ENCODE results near the gene EML4. TPM values are rescaled to one million over a fixed set of nuclear protein-coding genes. Genes with fewer than 3 reads are reported as not detected.

EML4 gene
- total and polyA plus RNA-seq, 10 of the 15 experiments (the other 5 are each of a cell fraction or from before 2014, with no cell fraction given), result 23.1 to 91.3 (median 77.4) TPM

DNA sequence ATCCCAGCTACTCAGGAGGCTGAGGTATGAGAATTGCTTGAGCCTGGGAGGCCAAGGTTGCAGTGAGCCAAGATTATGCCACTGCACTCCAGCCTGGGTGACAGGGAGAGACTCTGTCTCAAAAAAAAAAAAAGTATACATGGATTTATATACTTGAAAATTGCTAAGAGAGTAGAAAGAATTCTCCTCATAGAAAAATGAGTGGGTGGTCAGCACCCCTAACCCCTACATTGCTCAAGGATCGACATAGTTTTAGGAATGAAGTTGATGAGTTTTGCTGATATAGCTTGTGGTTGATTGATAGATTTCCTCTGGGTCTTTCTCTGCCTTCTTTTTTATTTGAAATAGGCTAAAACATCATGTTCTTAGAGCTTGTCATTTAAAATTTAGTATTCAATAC is 58.9 kb downstream of the EML4 start:
- FAIRE-seq, result no peak
- H3K4me1 ChIP-seq (ENCODE audit: control insufficient read depth, insufficient read depth, low read length), result 0 out of 2 replicates have a peak, but pooled peaks cover 5% of the 10 kb centered on the region
- H2AFZ ChIP-seq (ENCODE audit: control insufficient read depth, low read depth, low read length), result no peak overlapping the region
- no peak for ATAC-seq
- no peak overlapping the region for H3K4me2 ChIP-seq (ENCODE audit: control insufficient read depth, insufficient read depth)
- CTCF ChIA-PET, result interaction anchor here (0.9 to 3.2 kb wide), 4 partner anchors 10 to 137 kb away, joined by 4 to 11 read pairs (median 7); no protein-coding TSS in a partner anchor
- H3K79me2 ChIP-seq (ENCODE audit: control insufficient read depth, insufficient read depth, low read length), result peaks cover 41% of the 10 kb centered on the region
- no peaks in the 10 kb centered on the region for H3K27me3 ChIP-seq (replicated peaks in 1 of 2; ENCODE audit: control insufficient read depth in 2 of 2, insufficient read depth in 2 of 2, low read length in 1 of 2)
- H3K9ac ChIP-seq (ENCODE audit: control insufficient read depth, insufficient read depth, low read length), result no peak overlapping the region
- in situ Hi-C loops (cut with MboI), result no loop called here
- WGBS (ENCODE audit: insufficient coverage, insufficient replicate concordance, low lambda C conversion rate, missing lambda C conversion rate), result 96% methylated on average over 1 of the region's 1 CpG
- H3K36me3 ChIP-seq (ENCODE audit: control insufficient read depth in 2 of 2, insufficient read depth in 2 of 2, low read length in 1 of 2), result no peaks in the 10 kb centered on the region
- intact Hi-C loops (cut with micrococcal nuclease; ENCODE audit: unreplicated experiment), result no loop called here
- DNase-seq (ENCODE audit: low read depth, low spot score), result no peak
- no peaks in the 10 kb centered on the region for H3K9me3 ChIP-seq (replicated peaks; ENCODE audit: control insufficient read depth, insufficient read depth, low read length)
- no peak overlapping the region for H3K4me3 ChIP-seq
- SMC1A ChIA-PET (ENCODE audit: uncharacterized antibody, unreplicated experiment), result interaction anchor here (0.6 to 3.6 kb wide), 7 partner anchors 10 to 132 kb away, joined by 3 to 19 read pairs (median 4); no protein-coding TSS in a partner anchor
- TF ChIP-seq, protein P1, sequence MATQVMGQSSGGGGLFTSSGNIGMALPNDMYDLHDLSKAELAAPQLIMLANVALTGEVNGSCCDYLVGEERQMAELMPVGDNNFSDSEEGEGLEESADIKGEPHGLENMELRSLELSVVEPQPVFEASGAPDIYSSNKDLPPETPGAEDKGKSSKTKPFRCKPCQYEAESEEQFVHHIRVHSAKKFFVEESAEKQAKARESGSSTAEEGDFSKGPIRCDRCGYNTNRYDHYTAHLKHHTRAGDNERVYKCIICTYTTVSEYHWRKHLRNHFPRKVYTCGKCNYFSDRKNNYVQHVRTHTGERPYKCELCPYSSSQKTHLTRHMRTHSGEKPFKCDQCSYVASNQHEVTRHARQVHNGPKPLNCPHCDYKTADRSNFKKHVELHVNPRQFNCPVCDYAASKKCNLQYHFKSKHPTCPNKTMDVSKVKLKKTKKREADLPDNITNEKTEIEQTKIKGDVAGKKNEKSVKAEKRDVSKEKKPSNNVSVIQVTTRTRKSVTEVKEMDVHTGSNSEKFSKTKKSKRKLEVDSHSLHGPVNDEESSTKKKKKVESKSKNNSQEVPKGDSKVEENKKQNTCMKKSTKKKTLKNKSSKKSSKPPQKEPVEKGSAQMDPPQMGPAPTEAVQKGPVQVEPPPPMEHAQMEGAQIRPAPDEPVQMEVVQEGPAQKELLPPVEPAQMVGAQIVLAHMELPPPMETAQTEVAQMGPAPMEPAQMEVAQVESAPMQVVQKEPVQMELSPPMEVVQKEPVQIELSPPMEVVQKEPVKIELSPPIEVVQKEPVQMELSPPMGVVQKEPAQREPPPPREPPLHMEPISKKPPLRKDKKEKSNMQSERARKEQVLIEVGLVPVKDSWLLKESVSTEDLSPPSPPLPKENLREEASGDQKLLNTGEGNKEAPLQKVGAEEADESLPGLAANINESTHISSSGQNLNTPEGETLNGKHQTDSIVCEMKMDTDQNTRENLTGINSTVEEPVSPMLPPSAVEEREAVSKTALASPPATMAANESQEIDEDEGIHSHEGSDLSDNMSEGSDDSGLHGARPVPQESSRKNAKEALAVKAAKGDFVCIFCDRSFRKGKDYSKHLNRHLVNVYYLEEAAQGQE (IDR thresholded peaks at IDR 0.05; ENCODE audit: low read depth, low read length), result no peak
- no peak for TF ChIP-seq FOS (IDR thresholded peaks at IDR 0.05; ENCODE audit: borderline replicate concordance, extremely low read depth, insufficient read length)
- no peak for TF ChIP-seq SRF (IDR thresholded peaks at IDR 0.05; ENCODE audit: low read depth in 2 of 2, low read length in 2 of 2)
- no peak for TF ChIP-seq CBX5 (IDR thresholded peaks at IDR 0.05; ENCODE audit: low read depth)
- no peak for TF ChIP-seq BRCA1 (IDR thresholded peaks at IDR 0.05; ENCODE audit: low read depth, low read length)
- TF ChIP-seq, protein P2, sequence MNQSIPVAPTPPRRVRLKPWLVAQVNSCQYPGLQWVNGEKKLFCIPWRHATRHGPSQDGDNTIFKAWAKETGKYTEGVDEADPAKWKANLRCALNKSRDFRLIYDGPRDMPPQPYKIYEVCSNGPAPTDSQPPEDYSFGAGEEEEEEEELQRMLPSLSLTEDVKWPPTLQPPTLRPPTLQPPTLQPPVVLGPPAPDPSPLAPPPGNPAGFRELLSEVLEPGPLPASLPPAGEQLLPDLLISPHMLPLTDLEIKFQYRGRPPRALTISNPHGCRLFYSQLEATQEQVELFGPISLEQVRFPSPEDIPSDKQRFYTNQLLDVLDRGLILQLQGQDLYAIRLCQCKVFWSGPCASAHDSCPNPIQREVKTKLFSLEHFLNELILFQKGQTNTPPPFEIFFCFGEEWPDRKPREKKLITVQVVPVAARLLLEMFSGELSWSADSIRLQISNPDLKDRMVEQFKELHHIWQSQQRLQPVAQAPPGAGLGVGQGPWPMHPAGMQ (IDR thresholded peaks at IDR 0.05; ENCODE audit: borderline replicate concordance), result no peak
- TF ChIP-seq KAT2A (conservative IDR thresholded peaks at IDR 0.05; ENCODE audit: control insufficient read depth, low read depth, low read length), result no peak
- TF ChIP-seq ESRRA (IDR thresholded peaks at IDR 0.05; ENCODE audit: low read length), result no peak
- TF ChIP-seq ZNF217 (IDR thresholded peaks at IDR 0.05), result no peak
- TF ChIP-seq CHD4 (IDR thresholded peaks at IDR 0.05), result no peak
- no peak for TF ChIP-seq IRF3 (IDR thresholded peaks at IDR 0.05)
- no peak for TF ChIP-seq BHLHE40 (IDR thresholded peaks at IDR 0.05; ENCODE audit: borderline replicate concordance in 1 of 2, low read depth in 2 of 2, low read length in 1 of 2)
- no peaks in the 10 kb centered on the region for H4K20me1 ChIP-seq (ENCODE audit: control insufficient read depth, insufficient read depth)
- BruUV-seq (replicated peaks), result no TSS peak
- POLR2A ChIA-PET, result no interaction called here
- RAD21 ChIA-PET (ENCODE audit: unreplicated experiment), result interaction anchor here (1.5 kb wide), 1 partner anchor 10 kb away, joined by 4 read pairs; no protein-coding TSS in a partner anchor
- H3K27ac ChIP-seq (ENCODE audit: control insufficient read depth, insufficient read depth), result no peak overlapping the region
